Measurements from ENCODE around the gene RNF112. TPM values are rescaled to one million over a fixed set of nuclear protein-coding genes. Genes with fewer than 3 reads are reported as not detected.

The RNF112 gene
- total and polyA plus RNA-seq, 2 of the 13 experiments (the other 11 are each of a cell fraction or from before 2014, with no cell fraction given), result 0.05 TPM; not detected in 1

DNA sequence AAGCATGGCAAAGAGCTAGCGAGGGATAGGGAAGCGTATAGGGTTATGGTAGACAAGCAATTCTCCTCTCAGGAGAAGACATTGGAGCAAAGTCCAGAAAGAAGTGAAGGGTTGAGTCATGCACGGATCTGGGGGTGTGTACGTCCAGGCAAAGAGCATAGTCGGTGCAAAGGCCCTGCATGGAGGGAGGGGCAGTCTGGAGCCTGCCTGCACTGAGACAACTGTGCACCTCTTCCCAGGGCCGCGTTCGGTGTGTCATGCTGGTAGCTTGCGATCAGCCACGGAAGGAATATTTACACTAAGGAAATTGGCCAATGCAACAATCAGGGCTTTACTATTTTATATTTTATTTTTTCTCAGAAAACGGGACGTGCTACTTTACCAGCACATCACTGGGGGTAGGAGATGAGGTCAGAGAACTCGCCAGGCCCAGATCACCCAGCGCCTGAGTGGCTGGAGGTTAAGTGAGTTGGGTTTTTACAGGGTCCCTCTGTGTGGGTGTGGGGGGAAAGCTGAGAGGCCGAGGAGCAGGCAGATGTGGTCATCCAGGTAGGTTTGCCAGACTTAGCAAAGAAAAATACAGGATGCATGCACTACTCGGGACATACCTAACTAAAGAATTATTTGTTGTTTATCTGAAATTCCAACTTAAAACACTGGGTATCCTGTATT, 41.8 kb upstream of the RNF112 start (continued):
- TF ChIP-seq, protein P1, sequence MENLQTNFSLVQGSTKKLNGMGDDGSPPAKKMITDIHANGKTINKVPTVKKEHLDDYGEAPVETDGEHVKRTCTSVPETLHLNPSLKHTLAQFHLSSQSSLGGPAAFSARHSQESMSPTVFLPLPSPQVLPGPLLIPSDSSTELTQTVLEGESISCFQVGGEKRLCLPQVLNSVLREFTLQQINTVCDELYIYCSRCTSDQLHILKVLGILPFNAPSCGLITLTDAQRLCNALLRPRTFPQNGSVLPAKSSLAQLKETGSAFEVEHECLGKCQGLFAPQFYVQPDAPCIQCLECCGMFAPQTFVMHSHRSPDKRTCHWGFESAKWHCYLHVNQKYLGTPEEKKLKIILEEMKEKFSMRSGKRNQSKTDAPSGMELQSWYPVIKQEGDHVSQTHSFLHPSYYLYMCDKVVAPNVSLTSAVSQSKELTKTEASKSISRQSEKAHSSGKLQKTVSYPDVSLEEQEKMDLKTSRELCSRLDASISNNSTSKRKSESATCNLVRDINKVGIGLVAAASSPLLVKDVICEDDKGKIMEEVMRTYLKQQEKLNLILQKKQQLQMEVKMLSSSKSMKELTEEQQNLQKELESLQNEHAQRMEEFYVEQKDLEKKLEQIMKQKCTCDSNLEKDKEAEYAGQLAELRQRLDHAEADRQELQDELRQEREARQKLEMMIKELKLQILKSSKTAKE (CRISPR knock-in tag; IDR thresholded peaks at IDR 0.05; ENCODE audit: borderline replicate concordance), result no peak
- TF ChIP-seq SOX13 (IDR thresholded peaks at IDR 0.05), result no peak
- TF ChIP-seq SOX13 (CRISPR knock-in tag; conservative IDR thresholded peaks at IDR 0.05 in 1 of 2, IDR thresholded peaks at IDR 0.05 in 1 of 2), result no peak
- no peak for TF ChIP-seq NFE2 (CRISPR knock-in tag; IDR thresholded peaks at IDR 0.05)
- TF ChIP-seq KDM2A (CRISPR knock-in tag; IDR thresholded peaks at IDR 0.05; ENCODE audit: borderline replicate concordance, low read depth), result peak; percentile 41; the same call in 1 of the 2 replicates
- TF ChIP-seq MED13 (CRISPR knock-in tag; IDR thresholded peaks at IDR 0.05), result no peak
- 0 out of 2 replicates have a peak, but pooled peaks have one; percentile 33 for TF ChIP-seq JUND (CRISPR knock-in tag; IDR thresholded peaks at IDR 0.05)
- TF ChIP-seq, protein P2, sequence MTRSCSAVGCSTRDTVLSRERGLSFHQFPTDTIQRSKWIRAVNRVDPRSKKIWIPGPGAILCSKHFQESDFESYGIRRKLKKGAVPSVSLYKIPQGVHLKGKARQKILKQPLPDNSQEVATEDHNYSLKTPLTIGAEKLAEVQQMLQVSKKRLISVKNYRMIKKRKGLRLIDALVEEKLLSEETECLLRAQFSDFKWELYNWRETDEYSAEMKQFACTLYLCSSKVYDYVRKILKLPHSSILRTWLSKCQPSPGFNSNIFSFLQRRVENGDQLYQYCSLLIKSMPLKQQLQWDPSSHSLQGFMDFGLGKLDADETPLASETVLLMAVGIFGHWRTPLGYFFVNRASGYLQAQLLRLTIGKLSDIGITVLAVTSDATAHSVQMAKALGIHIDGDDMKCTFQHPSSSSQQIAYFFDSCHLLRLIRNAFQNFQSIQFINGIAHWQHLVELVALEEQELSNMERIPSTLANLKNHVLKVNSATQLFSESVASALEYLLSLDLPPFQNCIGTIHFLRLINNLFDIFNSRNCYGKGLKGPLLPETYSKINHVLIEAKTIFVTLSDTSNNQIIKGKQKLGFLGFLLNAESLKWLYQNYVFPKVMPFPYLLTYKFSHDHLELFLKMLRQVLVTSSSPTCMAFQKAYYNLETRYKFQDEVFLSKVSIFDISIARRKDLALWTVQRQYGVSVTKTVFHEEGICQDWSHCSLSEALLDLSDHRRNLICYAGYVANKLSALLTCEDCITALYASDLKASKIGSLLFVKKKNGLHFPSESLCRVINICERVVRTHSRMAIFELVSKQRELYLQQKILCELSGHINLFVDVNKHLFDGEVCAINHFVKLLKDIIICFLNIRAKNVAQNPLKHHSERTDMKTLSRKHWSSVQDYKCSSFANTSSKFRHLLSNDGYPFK (CRISPR knock-in tag; IDR thresholded peaks at IDR 0.05; ENCODE audit: borderline replicate concordance), result no peak
- no peak for TF ChIP-seq POGZ (CRISPR knock-in tag; IDR thresholded peaks at IDR 0.05)
- TF ChIP-seq ZNF564 (CRISPR knock-in tag; IDR thresholded peaks at IDR 0.05), result no peak
- TF ChIP-seq, protein P3, sequence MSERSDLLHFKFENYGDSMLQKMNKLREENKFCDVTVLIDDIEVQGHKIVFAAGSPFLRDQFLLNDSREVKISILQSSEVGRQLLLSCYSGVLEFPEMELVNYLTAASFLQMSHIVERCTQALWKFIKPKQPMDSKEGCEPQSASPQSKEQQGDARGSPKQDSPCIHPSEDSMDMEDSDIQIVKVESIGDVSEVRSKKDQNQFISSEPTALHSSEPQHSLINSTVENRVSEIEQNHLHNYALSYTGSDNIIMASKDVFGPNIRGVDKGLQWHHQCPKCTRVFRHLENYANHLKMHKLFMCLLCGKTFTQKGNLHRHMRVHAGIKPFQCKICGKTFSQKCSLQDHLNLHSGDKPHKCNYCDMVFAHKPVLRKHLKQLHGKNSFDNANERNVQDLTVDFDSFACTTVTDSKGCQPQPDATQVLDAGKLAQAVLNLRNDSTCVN (CRISPR knock-in tag; IDR thresholded peaks at IDR 0.05; ENCODE audit: borderline replicate concordance), result no peak
- TF ChIP-seq SMAD1 (CRISPR knock-in tag; IDR thresholded peaks at IDR 0.05; ENCODE audit: borderline replicate concordance, low read depth), result no peak
- no peak for TF ChIP-seq HOXD1 (CRISPR knock-in tag; IDR thresholded peaks at IDR 0.05)
- no peak for TF ChIP-seq CREB1 (IDR thresholded peaks at IDR 0.05)
- no peak for TF ChIP-seq CREB1 (CRISPR knock-in tag; IDR thresholded peaks at IDR 0.05)
- TF ChIP-seq ZNF274 (CRISPR knock-in tag; IDR thresholded peaks at IDR 0.05), result no peak
- TF ChIP-seq ZNF7 (CRISPR knock-in tag; IDR thresholded peaks at IDR 0.05), result no peak
- no peak for TF ChIP-seq TBX2 (CRISPR knock-in tag; IDR thresholded peaks at IDR 0.05; ENCODE audit: borderline replicate concordance)
- TF ChIP-seq GLI4 (CRISPR knock-in tag; IDR thresholded peaks at IDR 0.05; ENCODE audit: borderline replicate concordance), result no peak

Measured in HepG2 (cell line).